ENCODE measurements around the gene TAF5L.

DNA sequence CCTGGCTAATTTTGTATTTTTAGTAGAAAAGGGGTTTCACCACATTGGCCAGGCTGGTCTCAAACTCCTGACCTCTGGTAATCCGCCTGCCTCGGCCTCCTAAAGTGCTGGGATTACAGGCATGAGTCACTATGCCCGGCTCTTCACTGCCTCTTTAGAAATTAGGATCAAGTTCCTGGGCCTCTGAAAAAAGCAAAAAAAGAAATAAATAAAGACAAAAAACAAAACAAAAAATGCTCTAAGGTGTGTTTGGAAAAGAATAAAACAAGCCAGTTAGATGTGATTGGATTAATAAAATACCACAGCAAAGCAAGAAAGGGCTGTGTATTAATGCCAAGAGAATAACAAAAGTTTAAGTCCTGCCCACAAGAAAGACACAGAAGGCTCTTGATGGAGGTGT lies 63.2 kb downstream of the TAF5L start:
- TF ChIP-seq, protein P1, sequence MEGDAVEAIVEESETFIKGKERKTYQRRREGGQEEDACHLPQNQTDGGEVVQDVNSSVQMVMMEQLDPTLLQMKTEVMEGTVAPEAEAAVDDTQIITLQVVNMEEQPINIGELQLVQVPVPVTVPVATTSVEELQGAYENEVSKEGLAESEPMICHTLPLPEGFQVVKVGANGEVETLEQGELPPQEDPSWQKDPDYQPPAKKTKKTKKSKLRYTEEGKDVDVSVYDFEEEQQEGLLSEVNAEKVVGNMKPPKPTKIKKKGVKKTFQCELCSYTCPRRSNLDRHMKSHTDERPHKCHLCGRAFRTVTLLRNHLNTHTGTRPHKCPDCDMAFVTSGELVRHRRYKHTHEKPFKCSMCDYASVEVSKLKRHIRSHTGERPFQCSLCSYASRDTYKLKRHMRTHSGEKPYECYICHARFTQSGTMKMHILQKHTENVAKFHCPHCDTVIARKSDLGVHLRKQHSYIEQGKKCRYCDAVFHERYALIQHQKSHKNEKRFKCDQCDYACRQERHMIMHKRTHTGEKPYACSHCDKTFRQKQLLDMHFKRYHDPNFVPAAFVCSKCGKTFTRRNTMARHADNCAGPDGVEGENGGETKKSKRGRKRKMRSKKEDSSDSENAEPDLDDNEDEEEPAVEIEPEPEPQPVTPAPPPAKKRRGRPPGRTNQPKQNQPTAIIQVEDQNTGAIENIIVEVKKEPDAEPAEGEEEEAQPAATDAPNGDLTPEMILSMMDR (IDR thresholded peaks at IDR 0.05; ENCODE audit: poor library complexity): no peak
- no peak for TF ChIP-seq EZH2 (IDR thresholded peaks at IDR 0.05; ENCODE audit: borderline replicate concordance)

Measured in hepatocyte (in vitro differentiated cells).